Raji (cell line): Measurements from ENCODE around the gene AKT2.

Experiments
- POLR2A ChIP-seq: IDR thresholded peaks from 2 replicates; pipeline ENCODE4 v1.6.1; 2011; ENCODE audit warnings: low read depth, low read length, control low read depth; ENCODE audit not compliant: insufficient read depth

AKT2 gene

GRCh38 chr19:40284501-40285352 is at the start of gene AKT2:
Gene AKT2 (minus strand): TSS chr19:40285345. CDS start chr19:40265267, 20,078 bp downstream.
- TF ChIP-seq POLR2A: peak; percentile 50

GRCh38 chr19:40332669-40333068 is 47.5 kb upstream of the AKT2 start:
- no peak for TF ChIP-seq POLR2A

GRCh38 chr19:40331052-40331451 is 45.9 kb upstream of the AKT2 start:
- no peak for TF ChIP-seq POLR2A

- no peak for TF ChIP-seq POLR2A
These were observed 41.1 kb upstream of the AKT2 start for GRCh38 chr19:40326201-40326600.

GRCh38 chr19:40323705-40324104 is 38.6 kb upstream of the AKT2 start:
- no peak for TF ChIP-seq POLR2A

- TF ChIP-seq POLR2A: no peak
These were observed 37.9 kb upstream of the AKT2 start for GRCh38 chr19:40322951-40323615.

GRCh38 chr19:40322271-40322610 is 37.1 kb upstream of the AKT2 start:
- TF ChIP-seq POLR2A: no peak

GRCh38 chr19:40321566-40322270 is 36.6 kb upstream of the AKT2 start:
- TF ChIP-seq POLR2A: no peak

GRCh38 chr19:40321076-40321475 is 35.9 kb upstream of the AKT2 start:
- no peak for TF ChIP-seq POLR2A

- no peak for TF ChIP-seq POLR2A
These were observed 35.4 kb upstream of the AKT2 start for GRCh38 chr19:40320558-40320935.

- TF ChIP-seq POLR2A: no peak
These were observed 32.2 kb upstream of the AKT2 start for GRCh38 chr19:40317338-40317737.

- TF ChIP-seq POLR2A: no peak
These were observed 30.8 kb upstream of the AKT2 start for GRCh38 chr19:40315812-40316470.

GRCh38 chr19:40314656-40315055 is 29.5 kb upstream of the AKT2 start:
- TF ChIP-seq POLR2A: no peak

GRCh38 chr19:40313229-40313983 is 28.3 kb upstream of the AKT2 start:
- TF ChIP-seq POLR2A: no peak

- TF ChIP-seq POLR2A: no peak
These were observed 27.4 kb upstream of the AKT2 start for GRCh38 chr19:40312533-40312932.
